Hepatocyte (in vitro differentiated cells): Measurements from ENCODE around the gene PGA5. TPM values are rescaled to one million over a fixed set of nuclear protein-coding genes. Genes with fewer than 3 reads are reported as not detected.
A peak's percentile ranks its signal among the peaks of the same experiment; 100 is the strongest.

Source experiments
- DNase-seq: peaks from one replicate; pipeline ENCODE4 v3.0.0-alpha.2; 2016; ENCODE audit warnings: low spot score
- H2AFZ ChIP-seq: fragments of 200-600 bp; sonication (generic); 2 replicates; pipeline ENCODE4 v1.6.0; 2016; ENCODE audit warnings: antibody characterized with exemption, mild to moderate bottlenecking
- H3K27ac ChIP-seq: fragments of 200-600 bp; sonication (generic); 2 replicates; pipeline ENCODE4 v1.5.1; 2016; ENCODE audit warnings: mild to moderate bottlenecking
- H3K27me3 ChIP-seq: fragments of 200-600 bp; sonication (generic); 2 replicates; pipeline ENCODE4 v1.6.1; 2016
- H3K36me3 ChIP-seq: fragments of 200-600 bp; sonication (generic); replicated peaks from 2 replicates; pipeline ENCODE4 v1.5.1; 2016; ENCODE audit warnings: low read depth; ENCODE audit not compliant: insufficient read depth
- H3K4me1 ChIP-seq: fragments of 200-600 bp; sonication (generic); 2 replicates; pipeline ENCODE4 v1.5.1; 2016; ENCODE audit warnings: mild to moderate bottlenecking, moderate library complexity; ENCODE audit not compliant: insufficient read depth
- H3K4me2 ChIP-seq: fragments of 200-600 bp; sonication (generic); 2 replicates; pipeline ENCODE4 v1.6.0; 2016
- H3K4me3 ChIP-seq: fragments of 200-600 bp; sonication (generic); 2 replicates; pipeline ENCODE4 v1.5.1; 2016; ENCODE audit warnings: mild to moderate bottlenecking
- H3K79me2 ChIP-seq: fragments of 200-600 bp; sonication (generic); 2 replicates; pipeline ENCODE4 v1.6.0; 2017; ENCODE audit warnings: mild to moderate bottlenecking
- H3K9me2 ChIP-seq: fragments of 200-600 bp; sonication (generic); replicated peaks from 2 replicates; pipeline ENCODE4 v1.6.0; 2017; ENCODE audit warnings: mild to moderate bottlenecking; ENCODE audit not compliant: insufficient read depth
- H3K9me3 ChIP-seq: fragments of 200-600 bp; sonication (generic); 2 replicates; pipeline ENCODE4 v1.5.1; 2016; ENCODE audit warnings: low read depth, mild to moderate bottlenecking
- H4K20me1 ChIP-seq: fragments of 200-600 bp; sonication (generic); 2 replicates; pipeline ENCODE4 v1.6.0; 2016; ENCODE audit warnings: mild to moderate bottlenecking; ENCODE audit not compliant: insufficient read depth, poor library complexity, severe bottlenecking
- CTCF ChIP-seq: fragments of 200-600 bp; sonication (generic); IDR thresholded peaks from 2 replicates; pipeline ENCODE4 v1.5.1; 2016; ENCODE audit warnings: antibody characterized with exemption, mild to moderate bottlenecking; ENCODE audit not compliant: poor library complexity
- EZH2 ChIP-seq: fragments of 200-600 bp; sonication (generic); IDR thresholded peaks from 2 replicates; pipeline ENCODE4 v1.6.1; 2016; ENCODE audit warnings: antibody characterized with exemption, mild to moderate bottlenecking, borderline replicate concordance
- EZH2phosphoT487 ChIP-seq: fragments of 200-600 bp; sonication (generic); IDR thresholded peaks from one replicate; pipeline ENCODE4 v1.6.1; 2018; ENCODE audit warnings: antibody characterized with exemption, mild to moderate bottlenecking, low read depth, moderate library complexity; ENCODE audit not compliant: unreplicated experiment, severe bottlenecking
- WGBS: methylation state at CpG from one replicate; pipeline ENCODE4 v1.1.6; 2016; ENCODE audit warnings: low lambda C conversion rate; ENCODE audit errors: missing lambda C conversion rate; 5-methylcytosine and 5-hydroxymethylcytosine counted together
- polyA plus RNA-seq: library from polyadenylated mRNA; unstranded; fragments of >200 nt; fragmentation: Nextera tagmentation; extraction: Ambion mirVana; gene quantifications from 2 replicates; pipeline ENCODE4 v1.2.1, GENCODE V29; 2016
- total RNA-seq: library from RNA; depleted of rRNA; stranded (reverse); fragments of >200 nt; gene quantifications from 2 replicates; pipeline ENCODE4 v1.2.3, GENCODE V29; 2014

PGA5 gene
- total and polyA plus RNA-seq, 2 experiments from 2014 or later = 0.77 to 1.8 TPM

GRCh38 chr11:61295596-61295926 lies 54.6 kb downstream of the PGA5 start:
- Histone ChIP-seq H3K79me2 (peaks cover 10% of the 10 kb centered on the region), H3K27ac (peak overlapping the region; percentile 63), H3K9me3 (no peaks in the 10 kb centered on the region), H3K36me3 (no peaks in the 10 kb centered on the region), H2AFZ (peak overlapping the region; percentile 66), H3K4me3 (peak overlapping the region; percentile 61), H3K9me2 (no peaks in the 10 kb centered on the region), H3K4me2 (peak overlapping the region; percentile 98), H4K20me1 (no peaks in the 10 kb centered on the region), H3K27me3 (no peaks in the 10 kb centered on the region), H3K4me1 (peaks cover 14% of the 10 kb centered on the region)
- 64% methylated on average over 12 of the region's 12 CpGs for WGBS
- TF ChIP-seq EZH2 (no peak), EZH2phosphoT487 (no peak), CTCF (no peak)
- DNase-seq = no peak

- no peaks in the 10 kb centered on the region for H3K9me3 ChIP-seq
- H3K9me2 ChIP-seq = no peaks in the 10 kb centered on the region
- peaks cover 4% of the 10 kb centered on the region for H3K79me2 ChIP-seq
- peak overlapping the region; percentile 75 for H3K27ac ChIP-seq
- 50% methylated on average over 1 of the region's 1 CpG for WGBS
- no peak overlapping the region for H2AFZ ChIP-seq
- H3K27me3 ChIP-seq = no peaks in the 10 kb centered on the region
- H3K4me1 ChIP-seq = peaks cover 14% of the 10 kb centered on the region
- no peak overlapping the region for H3K4me3 ChIP-seq
- no peaks in the 10 kb centered on the region for H4K20me1 ChIP-seq
- no peak for DNase-seq
- H3K36me3 ChIP-seq = no peaks in the 10 kb centered on the region
- H3K4me2 ChIP-seq = no peak overlapping the region
- no peak for TF ChIP-seq EZH2phosphoT487
- TF ChIP-seq EZH2 = no peak
- TF ChIP-seq CTCF = no peak
Measured at GRCh38 chr11:61297341-61297740, 56.4 kb downstream of the PGA5 start.

- H3K9me2 ChIP-seq = no peaks in the 10 kb centered on the region
- H3K27ac ChIP-seq = peak overlapping the region; percentile 75
- H3K36me3 ChIP-seq = no peaks in the 10 kb centered on the region
- no peaks in the 10 kb centered on the region for H4K20me1 ChIP-seq
- no peaks in the 10 kb centered on the region for H3K79me2 ChIP-seq
- no peak overlapping the region for H2AFZ ChIP-seq
- no peak overlapping the region for H3K4me3 ChIP-seq
- TF ChIP-seq EZH2 (no peak), EZH2phosphoT487 (no peak), CTCF (no peak)
- H3K9me3 ChIP-seq = no peaks in the 10 kb centered on the region
- peaks cover 14% of the 10 kb centered on the region for H3K4me1 ChIP-seq
- 82% methylated on average over 5 of the region's 5 CpGs for WGBS
- DNase-seq = no peak
- no peak overlapping the region for H3K4me2 ChIP-seq
- H3K27me3 ChIP-seq = no peaks in the 10 kb centered on the region
Measured at GRCh38 chr11:61297746-61298145, 56.8 kb downstream of the PGA5 start.
